Hippocampal formation (tissue), 2 donors: ENCODE measurements around the gene HPRT1.
A peak's percentile ranks its signal among the peaks of the same experiment; 100 is the strongest.
"Not testable (repeated sequence)": the region's sequence is repeated elsewhere in the genome, so short reads cannot be mapped to it uniquely, and the experiment has no call there.

Experiments used
- DNase-seq, 2 donors: peaks; one replicate each; lab custom pipeline; 2025; lab: John Stamatoyannopoulos, UW

HPRT1 gene, protein sequence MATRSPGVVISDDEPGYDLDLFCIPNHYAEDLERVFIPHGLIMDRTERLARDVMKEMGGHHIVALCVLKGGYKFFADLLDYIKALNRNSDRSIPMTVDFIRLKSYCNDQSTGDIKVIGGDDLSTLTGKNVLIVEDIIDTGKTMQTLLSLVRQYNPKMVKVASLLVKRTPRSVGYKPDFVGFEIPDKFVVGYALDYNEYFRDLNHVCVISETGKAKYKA

DNA sequence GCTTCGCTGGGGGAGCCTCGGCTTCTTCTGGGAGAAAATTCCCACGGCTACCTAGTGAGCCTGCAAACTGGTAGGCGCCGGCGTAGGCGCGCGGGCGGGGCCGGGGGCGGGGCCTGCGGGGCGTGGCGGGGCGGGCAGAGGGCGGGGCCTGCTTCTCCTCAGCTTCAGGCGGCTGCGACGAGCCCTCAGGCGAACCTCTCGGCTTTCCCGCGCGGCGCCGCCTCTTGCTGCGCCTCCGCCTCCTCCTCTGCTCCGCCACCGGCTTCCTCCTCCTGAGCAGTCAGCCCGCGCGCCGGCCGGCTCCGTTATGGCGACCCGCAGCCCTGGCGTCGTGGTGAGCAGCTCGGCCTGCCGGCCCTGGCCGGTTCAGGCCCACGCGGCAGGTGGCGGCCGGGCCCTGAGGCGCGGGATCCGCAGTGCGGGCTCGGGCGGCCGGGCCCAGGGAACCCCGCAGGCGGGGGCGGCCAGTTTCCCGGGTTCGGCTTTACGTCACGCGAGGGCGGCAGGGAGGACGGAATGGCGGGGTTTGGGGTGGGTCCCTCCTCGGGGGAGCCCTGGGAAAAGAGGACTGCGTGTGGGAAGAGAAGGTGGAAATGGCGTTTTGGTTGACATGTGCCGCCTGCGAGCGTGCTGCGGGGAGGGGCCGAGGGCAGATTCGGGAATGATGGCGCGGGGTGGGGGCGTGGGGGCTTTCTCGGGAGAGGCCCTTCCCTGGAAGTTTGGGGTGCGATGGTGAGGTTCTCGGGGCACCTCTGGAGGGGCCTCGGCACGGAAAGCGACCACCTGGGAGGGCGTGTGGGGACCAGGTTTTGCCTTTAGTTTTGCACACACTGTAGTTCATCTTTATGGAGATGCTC is at the start of gene HPRT1:
HPRT1 (plus strand) TSS at position 161 of the 857 bp plus-strand sequence; CDS start at position 308, 147 bp downstream.
- DNase-seq: peak; percentile 37 to 71

DNA sequence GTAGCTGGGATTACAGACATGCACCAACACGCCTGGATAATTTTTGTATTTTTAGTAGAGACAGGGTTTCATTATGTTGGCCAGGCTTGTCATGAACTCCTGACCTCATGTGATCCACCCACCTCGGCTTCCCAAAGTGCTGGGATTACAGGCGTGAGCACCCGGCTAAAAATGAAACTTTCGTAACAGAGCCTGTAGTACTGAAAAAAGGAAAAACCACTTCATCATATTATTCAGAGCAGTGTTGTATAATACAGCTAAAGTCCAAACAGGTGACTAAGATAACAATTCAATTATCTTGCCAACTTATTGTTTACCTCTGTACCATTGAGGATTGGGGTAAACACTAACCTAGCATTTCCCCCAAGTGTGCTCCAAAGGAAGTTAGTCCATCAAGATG is 43.9 kb upstream of the HPRT1 start:
- DNase-seq: no peak

DNA sequence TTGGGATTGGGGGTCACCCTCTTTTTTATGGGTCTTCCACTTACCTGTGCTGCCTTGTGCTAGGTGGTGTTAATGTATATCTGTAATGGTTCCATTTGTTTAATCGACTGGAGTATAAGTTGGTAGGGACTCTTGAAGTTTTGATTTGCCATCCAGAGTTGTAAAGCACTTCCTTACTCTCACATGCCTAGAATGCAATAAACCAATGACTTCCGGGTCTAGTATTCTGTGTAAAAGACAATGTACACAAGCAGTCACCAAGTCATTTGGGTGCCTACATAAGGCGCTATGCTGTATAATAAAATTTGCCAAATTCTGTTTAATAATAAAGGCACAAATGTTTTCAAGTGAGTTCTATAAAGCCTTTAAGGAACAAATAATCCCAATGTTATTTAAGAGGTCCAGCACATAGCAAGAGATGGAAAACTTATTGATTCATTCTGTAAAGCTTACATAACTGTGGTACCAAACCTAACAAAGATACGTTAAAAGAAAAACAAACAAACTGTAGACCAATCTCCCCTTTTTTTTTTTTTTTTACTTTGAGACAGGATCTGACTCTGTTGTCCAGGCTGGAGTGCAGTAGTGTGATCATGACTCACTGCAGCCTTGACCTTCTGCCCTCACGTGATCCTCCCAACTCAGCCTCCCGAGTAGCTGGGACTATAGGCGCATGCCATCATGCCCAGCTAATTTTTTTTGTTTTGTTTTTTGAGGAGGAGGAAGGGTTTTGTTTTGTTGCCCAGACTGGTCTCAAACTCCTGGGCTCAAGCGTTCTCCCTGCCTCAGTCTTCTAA is 41.5 kb upstream of the HPRT1 start:
- DNase-seq: no peak

DNA sequence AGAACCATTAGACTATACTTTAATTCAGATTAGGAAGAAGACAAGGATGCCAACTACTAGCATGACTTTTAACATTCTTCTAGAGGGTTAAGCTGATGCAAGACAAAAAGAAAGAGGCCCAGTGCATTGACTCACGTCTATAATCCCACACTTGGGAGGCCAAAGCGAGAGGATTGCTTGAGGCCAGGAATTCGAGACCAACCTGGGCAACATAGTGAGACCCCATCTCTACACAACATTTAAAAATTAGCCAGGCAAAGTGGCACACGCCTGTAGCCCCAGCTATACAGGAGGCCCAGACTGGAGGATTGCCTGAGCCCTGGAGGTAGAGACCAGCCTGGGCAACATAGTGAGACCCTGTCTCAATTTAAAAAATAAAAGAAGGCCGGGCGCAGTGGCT is 40.2 kb upstream of the HPRT1 start:
- no peak for DNase-seq

DNA sequence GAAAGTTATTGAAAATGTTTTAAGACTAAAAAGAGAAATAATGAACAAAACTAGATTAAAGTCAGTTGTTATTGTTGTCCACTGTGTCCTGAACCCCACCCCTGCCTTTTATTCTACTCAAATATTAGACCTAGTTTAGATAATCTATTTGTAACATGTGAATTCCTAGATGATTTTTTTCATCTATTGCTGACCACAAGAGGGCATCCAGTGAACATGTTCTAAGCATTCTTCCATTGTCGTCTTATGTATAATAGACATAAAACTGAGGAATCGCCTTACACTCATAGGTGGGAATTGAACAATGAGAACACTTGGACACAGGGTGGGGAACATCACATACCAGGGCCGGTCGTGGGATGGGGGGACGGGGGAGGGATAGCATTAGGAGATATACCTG is 36.4 kb upstream of the HPRT1 start:
- no peak for DNase-seq

DNA sequence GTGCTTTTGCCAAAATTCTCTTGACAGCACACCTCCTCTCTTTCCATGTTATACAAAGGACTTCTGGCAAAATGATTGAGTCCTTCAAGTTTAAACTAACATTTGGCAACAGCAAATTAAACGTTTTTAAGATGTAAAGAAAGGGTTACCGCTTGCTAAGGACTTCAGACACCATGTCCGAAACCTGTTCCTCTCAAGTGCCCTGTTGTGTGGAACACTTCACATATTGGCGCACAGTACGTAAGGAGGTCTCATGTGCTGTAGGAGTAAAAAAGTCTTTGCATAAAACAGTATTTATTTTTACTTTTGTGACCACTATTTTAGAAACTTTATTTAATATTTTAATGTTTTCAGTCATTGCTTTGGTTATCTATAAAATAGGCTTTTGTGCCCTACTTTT is 33.7 kb upstream of the HPRT1 start:
- DNase-seq: no peak

DNA sequence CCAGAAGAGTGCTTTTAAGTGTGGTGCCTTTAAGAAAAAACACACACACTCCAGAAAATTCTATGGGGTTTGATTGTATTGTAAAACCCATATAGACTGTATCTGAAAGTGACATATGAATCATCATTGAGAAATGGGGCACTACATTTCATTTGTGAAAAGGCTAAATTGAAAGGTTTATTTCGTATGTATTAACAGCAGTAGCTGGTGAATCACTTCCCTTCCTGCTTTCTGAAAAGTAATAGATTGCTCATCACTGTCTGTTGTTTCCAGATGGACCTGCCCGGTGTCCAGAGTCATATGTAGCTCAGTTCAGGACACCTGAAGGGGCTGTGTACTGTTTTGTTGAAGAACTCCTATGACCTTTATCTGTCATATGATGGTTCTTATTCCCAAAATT is 28.1 kb upstream of the HPRT1 start:
- DNase-seq: no peak

DNA sequence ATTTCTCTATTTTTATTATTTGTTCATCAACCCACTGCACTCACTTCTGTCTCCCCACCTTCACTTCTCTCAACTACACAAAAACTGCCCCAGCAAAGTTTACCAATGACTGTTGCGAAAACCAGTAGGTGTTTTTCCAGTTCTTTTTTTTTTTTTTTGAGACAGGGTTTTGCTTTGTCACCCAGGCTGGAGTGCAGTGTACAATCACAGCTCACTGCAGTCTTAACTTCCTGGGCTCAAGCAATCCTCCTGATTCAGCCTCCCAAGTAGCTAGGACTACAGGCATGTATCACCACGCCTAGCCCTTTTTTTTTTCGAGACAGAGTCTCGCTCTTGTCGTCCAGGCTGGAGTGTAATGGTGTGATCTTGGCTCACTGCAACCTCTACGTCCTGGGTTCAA is 24.1 kb upstream of the HPRT1 start:
- no peak for DNase-seq

DNA sequence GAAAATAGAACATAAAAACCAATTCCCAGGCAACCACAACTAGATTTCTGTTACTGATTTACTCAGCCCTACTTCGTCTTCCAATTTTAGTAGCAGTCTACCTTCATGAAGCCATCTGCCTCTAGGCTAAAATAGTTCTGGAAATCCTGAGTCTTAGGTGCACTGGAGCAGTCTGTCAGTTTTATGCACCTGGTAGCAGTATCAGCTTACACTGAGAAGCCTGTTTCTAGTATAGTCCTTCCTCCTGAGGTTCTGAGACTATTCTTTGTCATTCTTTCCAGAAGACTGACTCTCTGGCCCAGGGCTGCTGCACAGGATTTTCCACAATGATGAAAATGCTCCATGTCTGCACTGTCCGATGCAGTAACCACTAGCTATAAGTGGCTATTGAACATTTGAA is 16.9 kb upstream of the HPRT1 start:
- DNase-seq: no peak

DNA sequence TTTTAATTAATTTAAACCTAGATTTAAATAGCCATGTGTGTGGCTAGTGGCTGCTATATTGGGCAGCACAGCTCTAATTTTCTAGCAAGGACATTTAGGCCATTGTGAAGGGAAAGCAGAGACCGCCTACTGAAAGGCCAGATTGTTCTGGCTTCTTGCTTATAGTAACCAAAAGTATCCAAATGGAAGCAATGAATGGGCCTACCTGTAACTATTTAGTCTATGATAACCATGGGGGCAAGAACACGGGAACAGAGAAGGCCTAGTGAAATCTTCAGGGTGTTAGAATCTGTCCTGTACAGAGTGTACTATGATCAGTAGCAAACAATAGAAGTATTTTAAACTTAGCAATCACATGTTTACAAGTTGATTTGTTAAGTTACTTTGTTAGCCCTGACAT is 16.5 kb upstream of the HPRT1 start:
- no peak for DNase-seq

DNA sequence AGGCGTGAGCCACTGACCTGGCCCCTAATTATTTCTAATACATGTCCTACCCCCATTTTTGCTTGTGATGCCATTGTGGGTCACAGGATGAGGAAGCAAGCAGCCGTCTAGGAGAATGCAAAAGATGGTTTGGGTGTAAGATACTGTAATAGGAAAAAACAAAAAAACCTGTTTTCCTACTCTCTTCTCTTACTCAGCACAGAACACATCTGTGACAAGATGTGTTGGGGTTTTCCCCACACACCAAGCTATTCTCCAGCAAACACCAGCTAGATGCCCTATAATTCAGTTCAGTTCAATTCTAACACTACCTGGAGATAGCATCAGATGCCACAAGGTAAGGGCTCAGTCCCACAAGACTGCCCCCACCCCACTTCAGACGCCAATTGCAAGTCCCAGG is 15.3 kb upstream of the HPRT1 start:
- no peak for DNase-seq

DNA sequence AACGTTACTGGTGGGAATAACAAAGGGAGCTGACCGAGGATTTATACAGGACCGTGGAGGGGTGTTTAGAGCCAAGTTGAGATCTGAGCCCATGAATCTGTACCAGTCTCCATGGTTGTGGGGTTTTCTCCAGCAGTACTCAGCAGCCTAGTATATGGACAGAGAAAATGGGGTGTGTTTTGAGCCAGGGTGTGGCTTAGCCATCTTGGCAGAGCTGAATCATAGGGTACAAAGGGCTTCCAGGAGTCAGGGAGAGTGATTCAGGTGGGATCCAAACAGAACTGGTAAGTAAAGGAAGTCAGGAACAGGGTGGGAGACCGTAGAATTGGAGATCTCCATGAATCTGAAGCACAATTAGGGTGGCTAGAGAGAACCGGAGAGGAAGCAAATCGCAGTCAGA is 7.4 kb upstream of the HPRT1 start:
- no peak for DNase-seq

DNA sequence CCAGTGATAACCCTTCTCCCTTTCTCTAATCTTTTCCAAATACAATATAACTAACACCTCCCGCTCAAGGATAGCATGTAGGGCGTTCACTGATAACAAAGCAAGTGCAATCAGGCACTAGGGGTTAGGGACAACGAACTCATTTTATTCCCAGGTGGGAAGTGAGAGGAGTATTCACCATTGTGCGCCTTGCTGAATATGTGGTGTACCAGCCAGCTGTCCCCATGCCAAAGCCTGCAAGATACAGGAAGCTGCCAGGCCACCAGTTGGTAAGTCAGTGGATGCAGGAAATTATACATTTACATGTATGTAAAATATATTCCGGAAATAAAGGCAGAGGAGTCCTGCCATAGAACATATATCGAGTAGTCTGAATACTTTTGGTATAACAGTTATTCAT is 6.3 kb upstream of the HPRT1 start:
- DNase-seq: no peak

DNA sequence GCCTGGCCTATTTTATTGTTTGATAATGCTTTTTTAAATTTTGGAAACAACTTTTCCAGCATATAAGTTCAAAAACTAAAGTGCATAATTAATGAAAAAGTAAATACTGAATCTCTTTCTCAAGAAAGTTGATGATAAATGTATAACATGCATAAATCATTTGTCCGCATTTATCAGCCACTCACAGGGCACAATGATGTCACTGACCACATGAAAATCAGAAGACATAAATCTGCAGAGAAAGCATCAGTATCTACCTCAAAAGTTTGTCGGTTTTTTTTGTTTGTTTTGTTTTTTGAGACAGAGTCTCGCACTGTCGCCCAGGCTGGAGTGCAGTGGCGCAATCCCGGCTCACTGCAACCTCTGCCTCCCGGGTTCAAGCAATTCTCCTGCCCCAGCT is 5.5 kb upstream of the HPRT1 start:
- no peak for DNase-seq

DNA sequence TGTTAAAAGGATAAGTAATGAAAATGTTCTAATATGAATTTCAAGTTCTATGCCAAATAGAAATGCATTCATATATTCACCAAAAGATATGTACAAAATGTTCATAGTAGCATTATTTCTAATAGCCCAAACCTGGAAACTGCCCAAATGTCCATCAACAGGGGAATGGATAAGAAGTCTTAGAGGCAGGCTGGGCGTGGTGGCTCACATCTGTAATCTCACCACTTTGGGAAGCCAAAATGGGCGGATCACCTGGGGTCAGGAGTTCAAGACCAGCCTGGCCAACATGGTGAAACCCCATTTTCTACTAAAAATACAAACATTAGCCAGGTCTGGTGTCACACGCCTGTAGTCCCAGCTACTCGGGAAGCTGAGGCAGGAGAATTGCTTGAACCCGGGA is 2.3 kb upstream of the HPRT1 start:
- DNase-seq: no peak

DNA sequence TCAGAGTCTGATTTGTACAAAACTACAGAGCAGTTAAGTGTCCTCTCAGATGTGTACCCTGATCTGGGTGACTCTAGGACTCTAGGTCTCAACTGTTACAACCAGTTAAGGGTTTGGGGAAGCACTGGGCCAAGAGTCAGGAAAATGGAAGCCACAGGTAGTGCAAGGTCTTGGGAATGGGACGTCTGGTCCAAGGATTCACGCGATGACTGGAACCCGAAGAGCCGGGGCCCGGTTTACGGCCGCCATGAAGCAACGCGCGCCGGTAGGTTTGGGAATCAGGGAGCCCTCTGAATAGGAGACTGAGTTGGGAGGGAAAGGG is 321 bp upstream of the HPRT1 start:
- no peak for DNase-seq

DNA sequence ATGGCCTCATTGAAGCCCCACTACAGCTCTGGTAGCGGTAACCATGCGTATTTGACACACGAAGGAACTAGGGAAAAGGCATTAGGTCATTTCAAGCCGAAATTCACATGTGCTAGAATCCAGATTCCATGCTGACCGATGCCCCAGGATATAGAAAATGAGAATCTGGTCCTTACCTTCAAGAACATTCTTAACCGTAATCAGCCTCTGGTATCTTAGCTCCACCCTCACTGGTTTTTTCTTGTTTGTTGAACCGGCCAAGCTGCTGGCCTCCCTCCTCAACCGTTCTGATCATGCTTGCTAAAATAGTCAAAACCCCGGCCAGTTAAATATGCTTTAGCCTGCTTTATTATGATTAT is 876 bp downstream of the HPRT1 start:
- DNase-seq: no peak

DNA sequence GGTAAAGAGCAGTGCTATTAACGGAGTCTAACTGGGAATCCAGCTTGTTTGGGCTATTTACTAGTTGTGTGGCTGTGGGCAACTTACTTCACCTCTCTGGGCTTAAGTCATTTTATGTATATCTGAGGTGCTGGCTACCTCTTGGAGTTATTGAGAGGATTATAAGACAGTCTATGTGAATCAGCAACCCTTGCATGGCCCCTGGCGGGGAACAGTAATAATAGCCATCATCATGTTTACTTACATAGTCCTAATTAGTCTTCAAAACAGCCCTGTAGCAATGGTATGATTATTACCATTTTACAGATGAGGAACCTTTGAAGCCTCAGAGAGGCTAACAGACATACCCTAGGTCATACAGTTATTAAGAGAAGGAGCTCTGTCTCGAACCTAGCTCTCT is 1.5 kb downstream of the HPRT1 start:
- no peak for DNase-seq

DNA sequence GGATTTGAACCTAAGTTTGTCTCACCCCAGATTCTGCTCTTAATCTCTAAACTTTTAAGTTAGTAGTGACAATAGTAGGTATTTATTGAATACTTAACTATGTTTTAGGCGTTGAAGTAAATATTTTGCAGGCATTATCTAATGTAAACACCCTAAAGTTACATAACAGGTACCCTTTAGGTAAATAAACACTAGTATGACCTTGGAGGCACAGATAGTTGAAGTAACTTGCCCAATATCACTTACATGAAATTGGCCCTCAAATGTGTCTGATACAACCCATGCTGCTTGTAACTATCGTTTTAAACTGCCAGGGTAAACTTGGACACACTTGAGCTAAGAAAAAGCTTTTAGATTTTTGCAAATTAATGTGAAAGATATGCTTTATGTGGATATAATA is 3.0 kb downstream of the HPRT1 start:
- no peak for DNase-seq

DNA sequence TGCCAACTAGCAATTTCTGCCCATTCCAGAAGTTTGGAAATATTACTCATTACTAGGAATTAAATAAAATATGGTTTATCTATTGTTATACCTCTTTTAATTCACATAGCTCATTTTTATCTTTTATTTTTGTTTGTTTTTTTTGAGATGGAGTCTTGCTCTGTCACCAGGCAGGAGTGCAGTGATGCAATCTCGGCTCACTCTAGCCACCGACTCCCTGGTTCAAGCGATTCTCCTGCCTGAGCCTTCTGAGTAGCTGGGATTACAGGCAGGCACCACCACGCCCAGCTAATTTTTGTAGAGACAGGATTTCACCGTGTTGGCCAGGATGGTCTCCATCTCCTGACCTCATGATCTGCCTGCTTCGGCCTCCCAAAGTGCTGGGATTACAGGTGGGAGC is 4.5 kb downstream of the HPRT1 start:
- not testable (repeated sequence) for DNase-seq

DNA sequence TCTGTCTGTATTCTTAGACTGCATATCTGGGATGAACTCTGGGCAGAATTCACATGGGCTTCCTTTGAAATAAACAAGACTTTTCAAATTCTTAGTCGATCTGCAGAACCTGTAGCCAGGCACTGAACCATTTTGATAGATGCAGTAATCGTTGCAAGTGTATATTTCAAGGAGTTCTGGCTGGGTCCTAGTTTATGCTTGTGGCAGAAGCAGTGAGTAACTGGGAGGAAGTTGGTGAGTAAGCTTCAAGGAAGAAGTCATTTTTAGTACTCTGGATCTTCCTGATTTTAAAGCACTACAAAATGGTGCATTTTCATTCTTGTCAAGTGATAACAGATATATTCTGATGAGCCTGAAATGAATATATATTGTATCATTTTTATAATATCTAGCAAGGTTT is 9.5 kb downstream of the HPRT1 start:
- DNase-seq: no peak

DNA sequence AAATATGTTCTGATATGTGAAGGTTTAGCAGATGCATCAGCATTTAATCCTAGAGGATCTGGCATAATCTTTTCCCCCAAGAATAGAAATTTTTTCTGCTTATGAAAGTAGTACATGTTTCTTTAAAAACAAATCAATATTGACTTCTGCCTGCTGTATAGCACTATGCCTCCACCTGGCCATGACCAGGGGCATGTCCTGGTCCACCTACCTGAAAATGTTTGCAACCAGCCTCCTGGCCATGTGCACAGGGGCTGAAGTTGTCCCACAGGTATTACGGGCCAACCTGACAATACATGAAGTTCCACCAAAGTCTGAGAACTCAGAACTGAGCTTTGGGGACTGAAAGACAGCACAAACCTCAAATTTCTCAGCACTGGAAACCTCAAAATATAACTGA is 10.0 kb downstream of the HPRT1 start:
- DNase-seq: no peak

DNA sequence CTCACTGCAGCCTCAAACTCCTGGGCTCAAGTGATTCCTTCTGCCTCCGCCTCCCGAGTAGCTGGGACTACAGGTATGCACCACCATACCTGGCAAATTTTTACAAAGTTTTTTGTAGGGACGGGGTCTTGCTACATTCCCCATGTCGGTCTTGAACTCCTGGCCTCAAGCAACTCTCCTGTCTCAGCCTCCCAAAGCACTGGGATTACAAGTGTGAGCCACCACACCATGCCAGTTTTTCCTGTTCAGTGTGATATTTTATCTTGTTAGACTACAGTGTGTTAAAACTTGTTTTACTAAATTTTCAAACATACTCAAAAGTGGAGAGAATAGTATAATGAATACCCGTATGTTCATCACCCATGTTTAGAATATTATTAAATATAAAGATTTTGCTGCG is 12.1 kb downstream of the HPRT1 start:
- no peak for DNase-seq
